Mesenchymal stem cell (in vitro differentiated cells and primary cell): ENCODE measurements around the gene IL1RAPL1.

Experiments
- DNase-seq: peaks from one replicate; pipeline ENCODE4 v3.0.0-alpha.2; 2013
- H2AFZ ChIP-seq: one replicate; pipeline ENCODE4 v1.6.1; 2013; ENCODE audit warnings: low read depth, mild to moderate bottlenecking, control low read depth, inconsistent platforms, low read length, moderate library complexity
- H2AK5ac ChIP-seq: 2 replicates; pipeline ENCODE4 v1.6.1; 2013; ENCODE audit warnings: low read length, moderate library complexity, mild to moderate bottlenecking, inconsistent platforms; ENCODE audit not compliant: severe bottlenecking
- H2BK120ac ChIP-seq: one replicate; pipeline ENCODE4 v1.6.1; 2013; ENCODE audit warnings: low read depth, mild to moderate bottlenecking, inconsistent platforms, low read length, moderate library complexity
- H2BK12ac ChIP-seq, 2 experiments: one replicate each; pipeline ENCODE4 v1.6.1; 2013; ENCODE audit warnings: inconsistent platforms in 2 of 2, low read length in 2 of 2, mild to moderate bottlenecking in 2 of 2, moderate library complexity in 2 of 2, control low read depth in 1 of 2
- H2BK15ac ChIP-seq: one replicate; pipeline ENCODE4 v1.6.1; 2013; ENCODE audit warnings: mild to moderate bottlenecking, low read depth, inconsistent platforms; ENCODE audit not compliant: poor library complexity, severe bottlenecking
- H2BK5ac ChIP-seq: 2 replicates; pipeline ENCODE4 v1.6.1; 2013; ENCODE audit warnings: low read depth, mild to moderate bottlenecking, low read length, control low read depth, inconsistent platforms; ENCODE audit not compliant: poor library complexity, severe bottlenecking
- H3K14ac ChIP-seq, 2 experiments: one replicate each; pipeline ENCODE4 v1.6.1; 2013; ENCODE audit warnings: inconsistent platforms in 2 of 2, low read length in 2 of 2, control low read depth in 1 of 2, mild to moderate bottlenecking in 1 of 2, moderate library complexity in 1 of 2
- H3K18ac ChIP-seq, 2 experiments: one replicate each; pipeline ENCODE4 v1.6.1; 2013; ENCODE audit warnings: inconsistent platforms in 2 of 2, low read length in 2 of 2, control low read depth in 1 of 2, low read depth in 1 of 2, mild to moderate bottlenecking in 1 of 2
- H3K23ac ChIP-seq, 2 experiments: one replicate each; pipeline ENCODE4 v1.6.1; 2013; ENCODE audit warnings: inconsistent platforms in 2 of 2, low read length in 2 of 2, mild to moderate bottlenecking in 2 of 2, moderate library complexity in 2 of 2, control low read depth in 1 of 2
- H3K27ac ChIP-seq: 2 replicates; pipeline ENCODE4 v1.5.1; 2013; ENCODE audit warnings: mild to moderate bottlenecking, moderate library complexity, low read length, control low read depth, inconsistent platforms; ENCODE audit not compliant: poor library complexity, severe bottlenecking
- H3K27me3 ChIP-seq, 2 experiments: 2 replicates each; pipeline versions ENCODE4 v1.6.1 to v1.7.0; 2013; ENCODE audit warnings: low read length in 2 of 2, mild to moderate bottlenecking in 2 of 2, moderate library complexity in 2 of 2, control low read depth in 1 of 2, inconsistent platforms in 1 of 2; ENCODE audit not compliant: control insufficient read depth in 1 of 2, insufficient read depth in 1 of 2
- H3K36me3 ChIP-seq, 2 experiments: 2 replicates each; pipeline versions ENCODE4 v1.6.1 to v1.7.0; 2013; ENCODE audit warnings: low read length in 2 of 2, control low read depth in 1 of 2, inconsistent platforms in 1 of 2, low read depth in 1 of 2, mild to moderate bottlenecking in 1 of 2; ENCODE audit not compliant: insufficient read depth in 2 of 2, control insufficient read depth in 1 of 2
- H3K4ac ChIP-seq, 2 experiments: one replicate each; pipeline ENCODE4 v1.6.1; 2013; ENCODE audit warnings: inconsistent platforms in 2 of 2, low read length in 2 of 2, mild to moderate bottlenecking in 2 of 2, moderate library complexity in 2 of 2, control low read depth in 1 of 2, low read depth in 1 of 2
- H3K4me1 ChIP-seq: 2 replicates; pipeline ENCODE4 v1.6.1; 2013; ENCODE audit warnings: low read depth, low read length, control low read depth; ENCODE audit not compliant: control insufficient read depth, insufficient read depth
- H3K4me2 ChIP-seq: 2 replicates; pipeline ENCODE4 v1.6.1; 2013; ENCODE audit warnings: low read length, mild to moderate bottlenecking, inconsistent platforms; ENCODE audit not compliant: poor library complexity, severe bottlenecking
- H3K4me3 ChIP-seq, 2 experiments: 2 replicates each; pipeline versions ENCODE4 v1.5.1 to v1.7.0; 2013; ENCODE audit warnings: low read length in 2 of 2, mild to moderate bottlenecking in 2 of 2, control low read depth in 1 of 2, low read depth in 1 of 2; ENCODE audit not compliant: insufficient read depth in 1 of 2
- H3K79me1 ChIP-seq: replicated peaks from 2 replicates; pipeline ENCODE4 v1.6.1; 2013; ENCODE audit warnings: mild to moderate bottlenecking, control low read depth, low read length, inconsistent platforms; ENCODE audit not compliant: poor library complexity, severe bottlenecking
- H3K9ac ChIP-seq: 2 replicates; pipeline ENCODE4 v1.7.0; 2013; ENCODE audit warnings: mild to moderate bottlenecking, low read length, moderate library complexity
- H3K9me3 ChIP-seq: 2 replicates; pipeline ENCODE4 v1.7.0; 2013; ENCODE audit warnings: mild to moderate bottlenecking, low read length; ENCODE audit not compliant: control insufficient read depth
- H4K8ac ChIP-seq: one replicate; pipeline ENCODE4 v1.6.1; 2013; ENCODE audit warnings: inconsistent platforms, mild to moderate bottlenecking, low read length, moderate library complexity
- H4K91ac ChIP-seq: one replicate; pipeline ENCODE4 v1.6.1; 2013; ENCODE audit warnings: mild to moderate bottlenecking, low read length, inconsistent platforms
- WGBS: methylation state at CpG from one replicate; pipeline ENCODE4 v1.1.7; 2013; ENCODE audit warnings: mixed read lengths; 5-methylcytosine and 5-hydroxymethylcytosine counted together

IL1RAPL1 gene

GRCh38 chrX:28589046-28589445 is 1.8 kb downstream of the IL1RAPL1 start:
- no peak overlapping the region for H3K27ac ChIP-seq
- H2BK12ac ChIP-seq, result no peak overlapping the region
- no peak overlapping the region for H2AK5ac ChIP-seq
- H3K79me1 ChIP-seq, result no peaks in the 10 kb centered on the region
- no peak overlapping the region for H3K4ac ChIP-seq
- H3K4me2 ChIP-seq, result no peak overlapping the region
- no peak overlapping the region for H2BK5ac ChIP-seq
- H3K9ac ChIP-seq, result no peak overlapping the region
- H3K27me3 ChIP-seq, result peaks cover 0 to 34% of the 10 kb centered on the region in 2 experiments
- no peaks in the 10 kb centered on the region for H3K36me3 ChIP-seq
- H3K4me1 ChIP-seq, result no peaks in the 10 kb centered on the region
- no peak overlapping the region for H4K91ac ChIP-seq
- no peak overlapping the region for H4K8ac ChIP-seq
- peak overlapping the region in 1 of 2 experiments; percentile 7 for H3K4me3 ChIP-seq
- H2BK120ac ChIP-seq, result no peak overlapping the region
- no peak overlapping the region for H2AFZ ChIP-seq
- H2BK15ac ChIP-seq, result no peak overlapping the region
- H3K18ac ChIP-seq, result no peak overlapping the region
- H3K23ac ChIP-seq, result no peak overlapping the region
- H3K14ac ChIP-seq, result no peak overlapping the region
- no peaks in the 10 kb centered on the region for H3K9me3 ChIP-seq
- DNase-seq, result no peak
- WGBS, result 94% methylated on average over 5 of the region's 5 CpGs

GRCh38 chrX:28590396-28590795 is 3.1 kb downstream of the IL1RAPL1 start:
- Histone ChIP-seq H3K14ac (no peak overlapping the region), H2BK5ac (no peak overlapping the region), H2AK5ac (no peak overlapping the region), H3K4me3 (no peak overlapping the region), H2BK12ac (no peak overlapping the region), H3K79me1 (no peaks in the 10 kb centered on the region), H3K36me3 (no peaks in the 10 kb centered on the region), H3K27me3 (peaks cover 0 to 27% of the 10 kb centered on the region in 2 experiments), H3K9me3 (no peaks in the 10 kb centered on the region), H3K4me2 (no peak overlapping the region), H4K8ac (no peak overlapping the region), H3K4ac (no peak overlapping the region), H3K18ac (no peak overlapping the region), H2BK15ac (no peak overlapping the region), H2BK120ac (no peak overlapping the region), H4K91ac (no peak overlapping the region), H3K23ac (no peak overlapping the region), H3K9ac (no peak overlapping the region), H3K27ac (no peak overlapping the region), H3K4me1 (no peaks in the 10 kb centered on the region), H2AFZ (no peak overlapping the region)
- DNase-seq, result peak; percentile 4
- WGBS, result no CpG with 5 or more reads among the region's 2 CpGs

GRCh38 chrX:28591542-28591941 is 4.3 kb downstream of the IL1RAPL1 start:
- no peak overlapping the region for H2AK5ac ChIP-seq
- no peak overlapping the region for H2BK15ac ChIP-seq
- H2BK12ac ChIP-seq, result no peak overlapping the region
- no peak overlapping the region for H3K4me3 ChIP-seq
- no peak overlapping the region for H2BK5ac ChIP-seq
- no peak overlapping the region for H3K18ac ChIP-seq
- no peaks in the 10 kb centered on the region for H3K4me1 ChIP-seq
- H4K91ac ChIP-seq, result no peak overlapping the region
- H3K4ac ChIP-seq, result no peak overlapping the region
- H3K27ac ChIP-seq, result no peak overlapping the region
- no peak overlapping the region for H2BK120ac ChIP-seq
- H3K14ac ChIP-seq, result no peak overlapping the region
- no peak overlapping the region for H3K9ac ChIP-seq
- H3K9me3 ChIP-seq, result no peaks in the 10 kb centered on the region
- H3K4me2 ChIP-seq, result no peak overlapping the region
- H3K36me3 ChIP-seq, result no peaks in the 10 kb centered on the region
- H2AFZ ChIP-seq, result no peak overlapping the region
- H4K8ac ChIP-seq, result no peak overlapping the region
- peaks cover 0 to 22% of the 10 kb centered on the region in 2 experiments for H3K27me3 ChIP-seq
- DNase-seq, result no peak
- no peaks in the 10 kb centered on the region for H3K79me1 ChIP-seq
- no peak overlapping the region for H3K23ac ChIP-seq
- WGBS, result 64% methylated on average over 4 of the region's 7 CpGs

GRCh38 chrX:28595346-28595745 is 8.1 kb downstream of the IL1RAPL1 start:
- DNase-seq, result no peak
- WGBS, result 63% methylated on average over 1 of the region's 3 CpGs
- H2AK5ac ChIP-seq, result no peak overlapping the region

More at GRCh38 chrX:28595346-28595745, 8.1 kb downstream of the IL1RAPL1 start:
- no peak overlapping the region for H3K4ac ChIP-seq
- H2BK12ac ChIP-seq, result no peak overlapping the region
- H3K9ac ChIP-seq, result no peak overlapping the region
- no peak overlapping the region for H3K27ac ChIP-seq
- H3K36me3 ChIP-seq, result no peaks in the 10 kb centered on the region
- H4K8ac ChIP-seq, result no peak overlapping the region
- H2BK5ac ChIP-seq, result no peak overlapping the region
- H3K4me1 ChIP-seq, result no peaks in the 10 kb centered on the region
- no peak overlapping the region for H3K14ac ChIP-seq
- H3K4me3 ChIP-seq, result no peak overlapping the region
- H3K23ac ChIP-seq, result no peak overlapping the region
- H4K91ac ChIP-seq, result no peak overlapping the region
- no peak overlapping the region for H2BK120ac ChIP-seq
- H3K18ac ChIP-seq, result no peak overlapping the region
- H3K79me1 ChIP-seq, result no peaks in the 10 kb centered on the region
- no peak overlapping the region for H3K4me2 ChIP-seq
- no peak overlapping the region for H2AFZ ChIP-seq
- H2BK15ac ChIP-seq, result no peak overlapping the region
- no peaks in the 10 kb centered on the region for H3K27me3 ChIP-seq
- no peaks in the 10 kb centered on the region for H3K9me3 ChIP-seq
